Activated B cell treated with CpG ODN at 0.5 μM for 24 hours (primary cell): Measurements from ENCODE around the gene ROR1. TPM values are rescaled to one million over a fixed set of nuclear protein-coding genes. Genes with fewer than 3 reads are reported as not detected.
"Not testable (repeated sequence)": the region's sequence is repeated elsewhere in the genome, so short reads cannot be mapped to it uniquely, and the experiment has no call there.

Experiments used
- ATAC-seq: fragments of 200-7000 bp; cut with Tn5 transposase; one replicate; pipeline ENCODE4 v1.10.0; 2021; ENCODE audit warnings: low read depth, mild to moderate bottlenecking, moderate library complexity
- CTCF ChIA-PET: fragments of 350-600 bp; sonication (Branson Sonifier 250); formaldehyde crosslinking; loops from one replicate; lab custom pipeline; 2021; ENCODE audit warnings: antibody characterized with exemption; lab: Charles Lee
- POLR2A ChIA-PET: fragments of 350-600 bp; sonication (Branson Sonifier 250); formaldehyde crosslinking; loops from one replicate; lab custom pipeline; 2021; ENCODE audit warnings: antibody characterized with exemption; lab: Charles Lee
- DNase-seq: peaks from one replicate; pipeline ENCODE4 v3.0.0; 2022
- H3K27ac Mint-ChIP-seq: one replicate; pipeline ENCODE4 v1.8.0; 2020; ENCODE audit warnings: mixed read lengths
- H3K27me3 Mint-ChIP-seq: one replicate; pipeline ENCODE4 v1.8.0; 2021; ENCODE audit warnings: mixed read lengths
- H3K36me3 Mint-ChIP-seq: one replicate; pipeline ENCODE4 v1.8.0; 2021; ENCODE audit warnings: low read depth, mixed read lengths
- H3K4me1 Mint-ChIP-seq: one replicate; pipeline ENCODE4 v1.8.0; 2021; ENCODE audit warnings: mixed read lengths
- H3K4me3 Mint-ChIP-seq: one replicate; pipeline ENCODE4 v1.8.0; 2020; ENCODE audit warnings: mild to moderate bottlenecking, mixed read lengths
- H3K9me3 Mint-ChIP-seq: one replicate; pipeline ENCODE4 v1.8.0; 2020; ENCODE audit warnings: mixed read lengths
- CTCF ChIP-seq: fragments of 200-600 bp; IDR thresholded peaks from one replicate; pipeline ENCODE4 v1.8.0; 2022; ENCODE audit warnings: antibody characterized with exemption, mild to moderate bottlenecking
- intact Hi-C: fragments of 100-400 bp; cut with micrococcal nuclease; formaldehyde crosslinking; loops from one replicate; pipeline ENCODE4 v1.15.1; 2024
- total RNA-seq: library from RNA; stranded (reverse); gene quantifications from 2 replicates; pipeline ENCODE4 v1.2.3, GENCODE V29; 2022

The ROR1 gene
- total RNA-seq, 1 donor from 2014 or later, result 2.2 TPM

- H3K9me3 Mint-ChIP-seq, result peaks cover 5% of the 10 kb centered on the region
- ChIA-PET CTCF (no interaction called here), POLR2A (no interaction called here)
These were observed 46.0 kb downstream of the ROR1 start for GRCh38 chr1:63819795-63820194.

GRCh38 chr1:63821091-63822005 is 47.5 kb downstream of the ROR1 start:
- TF ChIP-seq CTCF, result no peak
- ATAC-seq, result no peak
- Mint-ChIP-seq H3K27me3 (peaks cover 5% of the 10 kb centered on the region), H3K4me3 (no peak overlapping the region), H3K4me1 (no peaks in the 10 kb centered on the region), H3K36me3 (no peaks in the 10 kb centered on the region), H3K27ac (no peak overlapping the region), H3K9me3 (peaks cover 7% of the 10 kb centered on the region)
- CTCF ChIA-PET, result no interaction called here
- POLR2A ChIA-PET, result no interaction called here
- intact Hi-C loops, result no loop called here
- DNase-seq, result no peak

More at GRCh38 chr1:63819795-63820194, 46.0 kb downstream of the ROR1 start:
- no peak for ATAC-seq
- Mint-ChIP-seq H3K27me3 (peaks cover 5% of the 10 kb centered on the region), H3K4me1 (no peaks in the 10 kb centered on the region), H3K36me3 (no peaks in the 10 kb centered on the region), H3K4me3 (no peak overlapping the region), H3K27ac (no peak overlapping the region)
- DNase-seq, result no peak
- TF ChIP-seq CTCF, result no peak
- intact Hi-C loops, result no loop called here

- POLR2A ChIA-PET, result no interaction called here
- Mint-ChIP-seq H3K27ac (no peak overlapping the region), H3K27me3 (peaks cover 3% of the 10 kb centered on the region), H3K4me3 (no peak overlapping the region), H3K4me1 (peaks cover 7% of the 10 kb centered on the region), H3K9me3 (peaks cover 4% of the 10 kb centered on the region), H3K36me3 (no peaks in the 10 kb centered on the region)
- no peak for TF ChIP-seq CTCF
- ATAC-seq (no peak), DNase-seq (no peak)
- CTCF ChIA-PET, result no interaction called here
- intact Hi-C loops, result no loop called here
These were observed 48.7 kb downstream of the ROR1 start for GRCh38 chr1:63822540-63822939.

GRCh38 chr1:63824451-63824850 is 50.6 kb downstream of the ROR1 start:
- intact Hi-C loops, result no loop called here
- ATAC-seq (no peak), DNase-seq (no peak)
- Mint-ChIP-seq H3K36me3 (no peaks in the 10 kb centered on the region), H3K27ac (no peak overlapping the region), H3K4me1 (peaks cover 24% of the 10 kb centered on the region), H3K27me3 (no peaks in the 10 kb centered on the region), H3K9me3 (peaks cover 4% of the 10 kb centered on the region), H3K4me3 (no peak overlapping the region)
- ChIA-PET CTCF (no interaction called here), POLR2A (no interaction called here)
- no peak for TF ChIP-seq CTCF

GRCh38 chr1:63825111-63825510 is 51.3 kb downstream of the ROR1 start:
- POLR2A ChIA-PET, result no interaction called here
- CTCF ChIA-PET, result no interaction called here

GRCh38 chr1:63826246-63826861 is 52.5 kb downstream of the ROR1 start:
- H3K27me3 Mint-ChIP-seq, DNase-seq: not testable (repeated sequence)
- intact Hi-C loops, result loop anchor here (5.0 kb wide), 1 partner anchor 91 kb away; no protein-coding TSS in a partner anchor

More at GRCh38 chr1:63825111-63825510, 51.3 kb downstream of the ROR1 start:
- ATAC-seq (no peak), DNase-seq (no peak)
- H3K27ac Mint-ChIP-seq, result no peak overlapping the region
- peaks cover 26% of the 10 kb centered on the region for H3K4me1 Mint-ChIP-seq
- no peaks in the 10 kb centered on the region for H3K36me3 Mint-ChIP-seq
- intact Hi-C loops, result loop anchor here (5.0 kb wide), 1 partner anchor 92 kb away; no protein-coding TSS in a partner anchor
- H3K27me3 Mint-ChIP-seq, result no peaks in the 10 kb centered on the region
- H3K4me3 Mint-ChIP-seq, result no peak overlapping the region
- peaks cover 4% of the 10 kb centered on the region for H3K9me3 Mint-ChIP-seq
- no peak for TF ChIP-seq CTCF

More at GRCh38 chr1:63826246-63826861, 52.5 kb downstream of the ROR1 start:
- CTCF ChIA-PET, H3K36me3 Mint-ChIP-seq, ATAC-seq, H3K9me3 Mint-ChIP-seq, H3K4me3 Mint-ChIP-seq, POLR2A ChIA-PET, H3K27ac Mint-ChIP-seq: not testable (repeated sequence)
- peaks cover 33% of the 10 kb centered on the region for H3K4me1 Mint-ChIP-seq
